HG03097 (cell line): ENCODE results near the gene RIMKLB.
"Not testable (repeated sequence)": the region's sequence is repeated elsewhere in the genome, so short reads cannot be mapped to it uniquely, and the experiment has no call there.

Experiments used
- ATAC-seq: cut with Tn5 transposase; IDR thresholded peaks from one replicate; pipeline ENCODE4 v1.9.1; 2021; ENCODE audit not compliant: unreplicated experiment, low FRiP score

RIMKLB gene

DNA sequence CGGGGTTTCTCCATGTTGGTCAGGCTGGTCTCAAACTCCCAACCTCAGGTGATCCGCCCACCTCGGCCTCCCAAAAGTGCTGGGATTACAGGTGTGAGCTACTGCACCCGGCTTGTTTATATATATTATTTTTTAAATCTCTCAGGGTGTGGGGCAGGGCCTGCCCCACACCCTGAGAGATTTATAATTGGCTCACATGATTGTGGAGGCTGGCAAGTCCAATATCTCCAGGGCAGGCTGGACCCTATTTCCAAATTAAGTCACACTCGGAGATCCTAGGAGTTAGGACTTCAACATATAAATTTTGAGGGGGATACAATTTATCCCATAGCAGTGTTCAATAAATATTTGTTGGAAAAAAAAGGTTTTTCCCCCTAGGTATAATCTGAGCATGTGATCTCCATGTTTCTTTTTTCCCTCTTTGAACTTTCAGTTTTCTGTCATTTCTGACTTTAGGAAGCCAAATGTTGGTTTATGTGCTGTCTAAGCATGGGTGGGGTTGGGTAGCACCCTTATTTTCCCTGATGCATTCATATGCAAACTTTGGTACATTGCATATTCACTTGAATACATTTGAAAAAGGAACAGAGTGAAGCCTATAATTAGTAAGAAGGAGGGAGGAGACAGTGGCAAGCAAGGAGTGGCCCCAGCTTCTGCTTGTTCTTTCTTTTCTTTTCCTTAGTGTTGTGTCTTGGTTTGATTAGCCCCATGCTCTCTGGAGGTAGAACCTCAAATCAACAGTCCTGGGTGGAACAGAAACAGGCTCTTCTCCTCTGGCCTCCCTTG lies 116.0 kb downstream of the RIMKLB start:
- ATAC-seq = no peak

- ATAC-seq = no peak
These were observed 118.8 kb downstream of the RIMKLB start for GRCh38 chr12:8816448-8817050.

DNA sequence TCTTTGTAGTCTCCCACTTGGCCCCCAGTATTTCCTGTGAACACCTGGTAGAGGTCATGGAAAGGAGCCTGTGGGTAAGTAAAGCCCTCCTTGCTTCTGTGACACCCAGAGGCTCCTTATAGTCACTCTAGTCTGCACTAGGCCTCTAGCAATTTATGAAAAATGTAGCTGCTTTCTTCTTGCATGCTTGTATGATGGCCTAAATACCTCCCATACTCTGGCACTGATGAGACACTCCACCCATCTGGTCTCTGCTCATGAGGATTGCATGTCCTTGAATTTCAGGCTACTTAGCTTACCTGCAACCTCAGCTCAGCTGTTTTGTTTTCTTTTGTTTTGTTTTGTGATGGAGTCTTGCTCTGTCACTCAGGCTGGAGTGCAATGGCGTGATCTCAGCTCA lies 120.1 kb downstream of the RIMKLB start:
- ATAC-seq = no peak

DNA sequence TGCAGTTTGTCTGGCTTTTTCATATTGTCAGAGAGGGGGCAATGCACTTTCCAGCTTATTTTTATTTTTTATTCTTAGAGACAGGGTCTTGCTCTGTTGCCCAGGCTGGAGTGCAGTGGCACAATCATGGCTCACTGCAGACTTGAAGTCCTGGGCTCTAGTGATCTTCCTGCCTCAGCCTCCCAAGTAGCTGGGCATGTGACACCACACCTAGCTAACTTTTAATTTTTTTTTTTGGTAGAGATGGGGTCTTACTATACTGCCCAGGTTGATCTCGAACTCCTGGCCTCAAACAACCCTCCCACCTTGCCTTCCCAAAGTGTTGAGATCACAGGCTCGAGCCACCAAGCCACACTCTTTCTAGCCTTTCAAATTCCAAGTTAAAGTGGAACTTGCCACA lies 120.7 kb downstream of the RIMKLB start:
- no peak for ATAC-seq

DNA sequence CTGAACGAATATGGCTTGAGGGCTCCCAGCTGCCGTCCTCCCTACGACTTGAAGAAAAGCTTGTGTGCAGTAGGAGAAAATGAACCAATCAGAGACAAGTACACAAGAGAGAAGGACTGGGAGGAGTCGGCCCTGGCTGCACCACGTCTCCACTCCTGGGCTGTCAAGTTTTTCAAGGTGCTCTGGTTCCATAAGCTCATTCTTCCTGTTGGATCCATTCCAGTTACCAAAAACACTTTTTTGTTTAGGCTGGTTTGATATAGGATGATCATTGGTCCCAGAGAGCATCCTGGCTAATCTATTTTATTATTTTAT lies 121.8 kb downstream of the RIMKLB start:
- no peak for ATAC-seq

DNA sequence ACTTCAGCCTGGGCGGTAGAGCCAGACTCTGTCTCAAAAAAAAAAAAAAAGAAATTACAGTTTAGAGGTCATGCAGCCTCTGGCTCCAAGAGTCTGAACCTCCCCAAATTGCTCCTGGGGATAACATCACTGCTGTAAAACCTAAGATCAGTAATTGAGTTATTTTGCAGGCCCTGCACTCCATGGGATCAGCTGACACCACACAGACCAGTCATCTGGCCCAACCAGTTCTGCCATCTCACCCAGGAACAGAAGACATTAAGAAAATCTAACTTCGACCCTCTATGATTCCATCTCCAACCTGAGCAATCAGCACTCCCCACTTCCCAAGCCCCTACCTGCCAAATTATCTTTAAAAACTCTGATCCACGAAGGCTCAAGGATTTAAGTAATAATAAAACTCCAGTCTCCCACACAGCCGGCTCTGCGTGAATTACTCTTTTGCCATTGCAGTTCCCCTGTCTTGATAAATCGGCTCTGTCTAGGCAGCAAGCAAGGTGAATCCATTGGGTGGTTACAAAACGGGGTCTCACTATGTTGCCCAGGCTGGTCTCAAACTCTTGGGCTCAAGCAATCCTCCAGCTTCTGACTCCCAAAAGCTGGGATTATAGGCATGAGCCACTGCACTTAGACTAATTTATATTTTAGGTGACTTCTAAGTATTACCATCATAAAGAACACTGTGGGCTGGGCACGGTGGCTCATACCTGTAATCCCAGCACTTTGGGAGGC lies 123.1 kb downstream of the RIMKLB start:
- ATAC-seq = not testable (repeated sequence)

GRCh38 chr12:8821591-8821990 lies 123.8 kb downstream of the RIMKLB start:
- no peak for ATAC-seq

- ATAC-seq = no peak
These were observed 124.5 kb downstream of the RIMKLB start, which contains the start of gene A2ML1 for GRCh38 chr12:8822298-8822697. TSS of gene A2ML1 (plus strand) at chr12:8822621. CDS start at chr12:8822652, 31 bp downstream.

DNA sequence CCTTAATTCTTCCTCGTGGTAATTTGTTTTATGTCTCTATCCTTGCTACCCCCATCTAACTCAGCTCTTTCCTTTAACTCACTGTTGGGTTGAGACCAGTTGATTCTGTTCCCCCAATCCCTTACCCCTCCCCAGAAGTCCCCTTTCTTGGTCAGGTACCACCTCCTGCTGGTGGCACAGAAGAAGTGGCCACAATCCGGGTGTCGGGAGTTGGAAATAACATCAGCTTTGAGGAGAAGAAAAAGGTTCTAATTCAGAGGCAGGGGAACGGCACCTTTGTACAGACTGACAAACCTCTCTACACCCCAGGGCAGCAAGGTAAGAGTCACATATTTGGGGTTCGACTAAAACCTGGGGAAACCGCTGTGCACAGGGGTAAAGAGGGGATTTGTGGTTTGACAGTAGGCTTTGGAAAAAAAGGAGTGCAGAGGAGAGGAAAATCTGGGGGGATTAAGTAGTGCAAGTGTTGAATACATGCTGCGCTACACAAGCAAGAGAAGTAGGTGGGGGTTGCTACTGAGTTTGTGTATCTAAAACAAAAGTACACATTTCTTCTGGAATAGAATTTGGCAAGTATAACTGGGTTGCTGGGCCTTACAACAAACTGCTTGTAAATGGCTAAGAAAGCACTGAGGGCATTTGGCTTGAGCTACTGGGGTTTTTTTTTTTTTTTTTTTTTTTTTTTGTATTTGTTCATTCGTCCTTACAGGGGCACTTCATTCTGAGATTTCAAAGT lies 125.9 kb downstream of the RIMKLB start:
- ATAC-seq = no peak

GRCh38 chr12:8827551-8828256 lies 129.9 kb downstream of the RIMKLB start:
- ATAC-seq = no peak

DNA sequence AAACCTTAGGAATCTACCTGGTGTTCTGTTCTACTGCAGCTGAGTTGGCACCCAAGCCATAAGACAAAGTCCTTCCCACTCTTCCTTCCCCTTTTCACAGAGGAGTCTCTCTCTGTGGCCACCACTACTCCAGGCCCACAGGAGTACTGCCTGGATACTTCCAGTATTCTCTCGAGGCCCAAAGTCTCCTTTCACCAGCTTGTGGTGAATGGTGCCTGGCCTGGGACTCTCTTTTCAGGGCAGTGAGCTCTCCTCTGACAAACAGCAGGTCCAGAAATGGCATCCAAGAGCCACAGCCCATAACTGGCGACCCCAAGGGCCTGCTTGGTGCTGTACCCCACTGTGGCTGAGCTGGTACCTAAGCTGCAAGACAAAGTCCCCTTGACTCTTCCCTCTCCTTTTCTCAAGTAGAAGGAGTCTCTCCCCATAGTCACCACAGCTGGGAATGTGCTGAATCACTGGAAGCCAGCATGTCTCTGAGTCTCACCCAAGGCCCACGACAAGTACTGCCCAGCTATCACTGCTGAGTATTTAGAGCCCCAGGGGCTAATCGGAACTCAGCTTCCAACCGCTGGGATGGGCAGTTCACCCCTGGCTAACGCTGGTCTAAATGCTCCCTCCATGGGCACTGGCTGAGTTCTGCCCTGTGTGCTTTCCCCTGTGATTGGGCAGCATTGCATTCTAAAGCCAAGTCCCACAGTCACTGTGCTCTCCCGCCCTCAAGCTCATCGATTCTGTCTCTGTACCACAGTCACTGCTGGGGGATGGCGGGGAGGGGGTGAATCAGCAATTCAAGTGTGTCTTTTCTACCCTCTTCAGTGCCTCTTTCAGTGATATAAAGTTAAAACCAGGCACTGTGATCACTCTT lies 130.7 kb downstream of the RIMKLB start:
- no peak for ATAC-seq

DNA sequence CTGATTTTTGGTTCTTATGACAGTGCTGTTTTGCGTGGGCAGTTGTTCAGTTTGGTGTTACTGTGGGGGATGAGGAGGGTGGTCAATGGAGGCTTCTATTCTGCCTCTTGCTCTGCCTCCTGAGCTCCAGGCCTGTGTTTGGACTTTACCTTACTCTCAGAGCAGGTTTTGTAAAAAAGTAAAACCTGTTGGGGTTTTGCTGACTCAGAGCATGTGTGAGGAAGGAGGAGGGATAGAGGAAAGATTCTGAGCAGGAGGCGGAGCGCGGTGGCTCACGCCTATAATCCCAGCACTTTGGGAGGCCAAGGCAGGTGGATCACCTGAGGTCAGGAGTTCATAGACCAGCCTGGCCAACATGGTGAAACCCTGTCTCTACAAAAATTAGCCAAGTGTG lies 131.3 kb downstream of the RIMKLB start:
- no peak for ATAC-seq

GRCh38 chr12:8829621-8830020 lies 131.8 kb downstream of the RIMKLB start:
- no peak for ATAC-seq

DNA sequence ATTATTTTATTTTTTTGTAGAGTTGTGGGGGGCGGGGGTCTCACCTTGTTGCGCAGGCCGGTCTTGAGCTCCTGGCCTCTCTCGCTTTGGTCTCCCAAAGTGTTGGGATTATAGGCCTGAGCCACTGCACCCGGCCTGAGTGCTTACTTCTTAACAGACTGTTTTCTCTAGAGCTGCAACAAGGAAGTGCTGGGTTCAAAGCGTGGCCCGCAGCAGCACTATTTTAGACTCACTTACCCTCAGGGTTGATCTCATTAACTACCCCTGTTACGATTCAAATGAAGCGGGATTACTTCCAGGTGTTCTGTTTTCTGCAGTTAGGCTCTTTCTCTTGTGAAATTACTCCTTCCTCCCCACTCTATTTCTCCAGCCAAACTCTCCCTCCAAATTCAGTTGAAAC lies 133.3 kb downstream of the RIMKLB start:
- ATAC-seq = no peak

- ATAC-seq = no peak
These were observed 134.7 kb downstream of the RIMKLB start for GRCh38 chr12:8832500-8832899.
